ENCODE measurements around the gene PRDM16. TPM values are rescaled to one million over a fixed set of nuclear protein-coding genes. Genes with fewer than 3 reads are reported as not detected.

Gene PRDM16
- total RNA-seq, 1 experiment from 2014 or later, result 5.3 TPM

- H3K27me3 ChIP-seq (replicated peaks; ENCODE audit: control insufficient read depth, insufficient read depth, low read length), result no peaks in the 10 kb centered on the region
- POLR2A ChIA-PET, result no interaction called here
- intact Hi-C loops (cut with micrococcal nuclease; ENCODE audit: unreplicated experiment), result no loop called here
- no peak overlapping the region for H3K4me3 ChIP-seq (ENCODE audit: low read depth, low read length)
- TF ChIP-seq, protein P1, sequence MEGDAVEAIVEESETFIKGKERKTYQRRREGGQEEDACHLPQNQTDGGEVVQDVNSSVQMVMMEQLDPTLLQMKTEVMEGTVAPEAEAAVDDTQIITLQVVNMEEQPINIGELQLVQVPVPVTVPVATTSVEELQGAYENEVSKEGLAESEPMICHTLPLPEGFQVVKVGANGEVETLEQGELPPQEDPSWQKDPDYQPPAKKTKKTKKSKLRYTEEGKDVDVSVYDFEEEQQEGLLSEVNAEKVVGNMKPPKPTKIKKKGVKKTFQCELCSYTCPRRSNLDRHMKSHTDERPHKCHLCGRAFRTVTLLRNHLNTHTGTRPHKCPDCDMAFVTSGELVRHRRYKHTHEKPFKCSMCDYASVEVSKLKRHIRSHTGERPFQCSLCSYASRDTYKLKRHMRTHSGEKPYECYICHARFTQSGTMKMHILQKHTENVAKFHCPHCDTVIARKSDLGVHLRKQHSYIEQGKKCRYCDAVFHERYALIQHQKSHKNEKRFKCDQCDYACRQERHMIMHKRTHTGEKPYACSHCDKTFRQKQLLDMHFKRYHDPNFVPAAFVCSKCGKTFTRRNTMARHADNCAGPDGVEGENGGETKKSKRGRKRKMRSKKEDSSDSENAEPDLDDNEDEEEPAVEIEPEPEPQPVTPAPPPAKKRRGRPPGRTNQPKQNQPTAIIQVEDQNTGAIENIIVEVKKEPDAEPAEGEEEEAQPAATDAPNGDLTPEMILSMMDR (IDR thresholded peaks at IDR 0.05; ENCODE audit: insufficient read depth in 1 of 2, low read depth in 1 of 2, low read length in 1 of 2, severe bottlenecking in 1 of 2, unreplicated experiment in 1 of 2), result no peak
- no peaks in the 10 kb centered on the region for H3K36me3 ChIP-seq (ENCODE audit: control insufficient read depth, insufficient read depth, low read length)
- Mint-ChIP-seq H3K4me1 (ENCODE audit: low read depth, unreplicated experiment) (no peaks in the 10 kb centered on the region), H3K36me3 (ENCODE audit: insufficient read depth, unreplicated experiment) (no peaks in the 10 kb centered on the region), H3K9me3 (ENCODE audit: unreplicated experiment) (no peaks in the 10 kb centered on the region), H3K27ac (ENCODE audit: unreplicated experiment) (no peak overlapping the region), H3K27me3 (ENCODE audit: insufficient read depth, unreplicated experiment) (no peaks in the 10 kb centered on the region), H3K4me3 (ENCODE audit: unreplicated experiment) (no peak overlapping the region)
- H3K4me1 ChIP-seq, result no peaks in the 10 kb centered on the region
- H3K9me3 ChIP-seq, result no peaks in the 10 kb centered on the region
- no peak for DNase-seq
- CTCF ChIA-PET, result no interaction called here
- BruUV-seq (replicated peaks), result no TSS peak
Measured at GRCh38 chr1:3180915-3181314, 111.9 kb downstream of the PRDM16 start.

GRCh38 chr1:3181956-3182355, 113.0 kb downstream of the PRDM16 start:
- Mint-ChIP-seq H3K9me3 (ENCODE audit: unreplicated experiment) (no peaks in the 10 kb centered on the region), H3K4me1 (ENCODE audit: low read depth, unreplicated experiment) (no peaks in the 10 kb centered on the region)
- CTCF ChIA-PET, result no interaction called here

GRCh38 chr1:3183411-3183810, 114.4 kb downstream of the PRDM16 start:
- no peak overlapping the region for H3K4me3 ChIP-seq (ENCODE audit: low read depth, low read length)
- H3K4me3 Mint-ChIP-seq (ENCODE audit: unreplicated experiment), result no peak overlapping the region
- intact Hi-C loops (cut with micrococcal nuclease; ENCODE audit: unreplicated experiment), result no loop called here
- no peaks in the 10 kb centered on the region for H3K36me3 Mint-ChIP-seq (ENCODE audit: insufficient read depth, unreplicated experiment)
- TF ChIP-seq, protein P1 (IDR thresholded peaks at IDR 0.05; ENCODE audit: insufficient read depth in 1 of 2, low read depth in 1 of 2, low read length in 1 of 2, severe bottlenecking in 1 of 2, unreplicated experiment in 1 of 2), result no peak
- no peaks in the 10 kb centered on the region for H3K27me3 Mint-ChIP-seq (ENCODE audit: insufficient read depth, unreplicated experiment)
- no peaks in the 10 kb centered on the region for H3K9me3 ChIP-seq
- ChIA-PET POLR2A (no interaction called here), CTCF (no interaction called here)
- no peaks in the 10 kb centered on the region for H3K36me3 ChIP-seq (ENCODE audit: control insufficient read depth, insufficient read depth, low read length)
- H3K9me3 Mint-ChIP-seq (ENCODE audit: unreplicated experiment), result no peaks in the 10 kb centered on the region
- no peaks in the 10 kb centered on the region for H3K4me1 Mint-ChIP-seq (ENCODE audit: low read depth, unreplicated experiment)
- H3K27me3 ChIP-seq (replicated peaks; ENCODE audit: control insufficient read depth, insufficient read depth, low read length), result no peaks in the 10 kb centered on the region
- BruUV-seq (replicated peaks), result no TSS peak
- H3K27ac Mint-ChIP-seq (ENCODE audit: unreplicated experiment), result no peak overlapping the region
- DNase-seq, result no peak
- H3K4me1 ChIP-seq, result peaks cover 5% of the 10 kb centered on the region; the same call in 1 of the 2 replicates

More at GRCh38 chr1:3181956-3182355, 113.0 kb downstream of the PRDM16 start:
- no peak overlapping the region for H3K4me3 ChIP-seq (ENCODE audit: low read depth, low read length)
- H3K36me3 ChIP-seq (ENCODE audit: control insufficient read depth, insufficient read depth, low read length), result no peaks in the 10 kb centered on the region
- H3K36me3 Mint-ChIP-seq (ENCODE audit: insufficient read depth, unreplicated experiment), result no peaks in the 10 kb centered on the region
- peaks cover 5% of the 10 kb centered on the region; the same call in 1 of the 2 replicates for H3K4me1 ChIP-seq
- H3K27ac Mint-ChIP-seq (ENCODE audit: unreplicated experiment), result no peak overlapping the region
- TF ChIP-seq, protein P1 (IDR thresholded peaks at IDR 0.05; ENCODE audit: insufficient read depth in 1 of 2, low read depth in 1 of 2, low read length in 1 of 2, severe bottlenecking in 1 of 2, unreplicated experiment in 1 of 2), result no peak
- BruUV-seq (replicated peaks), result no TSS peak
- POLR2A ChIA-PET, result no interaction called here
- no peaks in the 10 kb centered on the region for H3K27me3 Mint-ChIP-seq (ENCODE audit: insufficient read depth, unreplicated experiment)
- DNase-seq, result no peak
- no peaks in the 10 kb centered on the region for H3K27me3 ChIP-seq (replicated peaks; ENCODE audit: control insufficient read depth, insufficient read depth, low read length)
- intact Hi-C loops (cut with micrococcal nuclease; ENCODE audit: unreplicated experiment), result no loop called here
- no peak overlapping the region for H3K4me3 Mint-ChIP-seq (ENCODE audit: unreplicated experiment)
- no peaks in the 10 kb centered on the region for H3K9me3 ChIP-seq
